Measurements from ENCODE around the gene CAPN5.
A peak's percentile ranks its signal among the peaks of the same experiment; 100 is the strongest.

The CAPN5 gene

DNA sequence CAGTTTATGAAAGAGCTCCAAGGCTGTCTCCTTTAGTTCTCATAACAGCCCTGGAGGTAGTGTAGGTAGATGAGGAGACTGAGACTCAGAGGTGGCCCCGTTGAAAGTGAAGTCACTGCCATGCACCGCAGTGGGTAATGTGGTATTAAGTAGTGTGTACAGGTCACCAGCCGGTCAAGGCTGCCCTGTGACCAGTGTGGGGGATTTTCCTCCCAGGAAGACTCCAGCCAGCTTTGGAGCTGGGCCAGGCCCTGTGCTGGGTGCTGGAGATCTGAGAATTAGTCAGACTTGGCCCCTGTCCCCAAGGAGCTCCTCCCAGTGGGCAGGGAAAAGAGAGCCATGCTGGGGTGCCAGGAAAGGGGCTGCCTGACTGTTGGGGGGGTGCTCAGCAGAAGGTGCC, 41.2 kb downstream of the CAPN5 start:
- Histone ChIP-seq H2BK120ac (ENCODE audit: low read depth, low read length) (no peak overlapping the region), H3K4me1 (ENCODE audit: control insufficient read depth in 2 of 2, insufficient read depth in 1 of 2, low read depth in 1 of 2, low read length in 2 of 2) (peaks cover 0 to under 1% of the 10 kb centered on the region in 2 donors), H2BK15ac (ENCODE audit: low read length) (no peak overlapping the region), H4K91ac (ENCODE audit: low read depth, low read length, poor library complexity) (no peak overlapping the region), H2AK5ac (ENCODE audit: low read depth, low read length) (no peak overlapping the region), H3K14ac (ENCODE audit: low read length) (no peak overlapping the region), H3K9me3 (replicated peaks in 1 of 2; ENCODE audit: control insufficient read depth in 2 of 2, insufficient read depth in 1 of 2, low read depth in 1 of 2, low read length in 2 of 2) (no peaks in the 10 kb centered on the region), H3K4me3 (ENCODE audit: low read length in 2 of 2) (no peak overlapping the region), H2BK5ac (ENCODE audit: low read length) (peak overlapping the region; percentile 73), H3K18ac (ENCODE audit: low read length) (peak overlapping the region; percentile 57), H3K27ac (replicated peaks; ENCODE audit: low read length) (no peak overlapping the region), H3K36me3 (replicated peaks in 1 of 2; ENCODE audit: control insufficient read depth in 2 of 2, insufficient read depth in 2 of 2, low read length in 2 of 2) (peaks cover 2 to 36% of the 10 kb centered on the region in 2 donors), H3K9ac (ENCODE audit: low read depth, low read length, poor library complexity) (no peak overlapping the region), H3K79me1 (ENCODE audit: low read depth, low read length) (no peaks in the 10 kb centered on the region), H3K27me3 (ENCODE audit: control insufficient read depth in 3 of 3, insufficient read depth in 3 of 3, low read depth in 1 of 3, low read length in 3 of 3) (no peaks in the 10 kb centered on the region), H3K4me2 (ENCODE audit: insufficient read depth, low read length, poor library complexity, severe bottlenecking) (no peak overlapping the region), H2AFZ (ENCODE audit: low read length) (no peak overlapping the region), H3K23ac (ENCODE audit: low read depth, low read length, poor library complexity) (peak overlapping the region; percentile 29), H2BK12ac (ENCODE audit: low read length) (no peak overlapping the region), H4K8ac (ENCODE audit: low read depth, low read length) (no peak overlapping the region), H3K4ac (ENCODE audit: low read length) (no peak overlapping the region)
- WGBS, 2 donors (ENCODE audit: extremely low coverage in 2 of 2, insufficient read length in 2 of 2, insufficient replicate concordance in 1 of 2) = no CpG with 5 or more reads among the region's 3 CpGs
- DNase-seq (ENCODE audit: low spot score) = no peak

- Histone ChIP-seq H2BK12ac (ENCODE audit: low read length) (no peak overlapping the region), H2BK15ac (ENCODE audit: low read length) (no peak overlapping the region), H3K18ac (ENCODE audit: low read length) (no peak overlapping the region), H3K27ac (replicated peaks; ENCODE audit: low read length) (no peak overlapping the region), H3K79me1 (ENCODE audit: low read depth, low read length) (no peaks in the 10 kb centered on the region), H4K91ac (ENCODE audit: low read depth, low read length, poor library complexity) (no peak overlapping the region), H3K4me2 (ENCODE audit: insufficient read depth, low read length, poor library complexity, severe bottlenecking) (no peak overlapping the region), H3K23ac (ENCODE audit: low read depth, low read length, poor library complexity) (peak overlapping the region; percentile 29), H2BK120ac (ENCODE audit: low read depth, low read length) (no peak overlapping the region), H3K36me3 (replicated peaks in 1 of 2; ENCODE audit: control insufficient read depth in 2 of 2, insufficient read depth in 2 of 2, low read length in 2 of 2) (peaks cover 2 to 36% of the 10 kb centered on the region in 2 donors), H2AK5ac (ENCODE audit: low read depth, low read length) (peak overlapping the region; percentile 59), H3K27me3 (ENCODE audit: control insufficient read depth in 3 of 3, insufficient read depth in 3 of 3, low read depth in 1 of 3, low read length in 3 of 3) (no peaks in the 10 kb centered on the region), H3K9me3 (replicated peaks in 1 of 2; ENCODE audit: control insufficient read depth in 2 of 2, insufficient read depth in 1 of 2, low read depth in 1 of 2, low read length in 2 of 2) (no peaks in the 10 kb centered on the region), H3K4ac (ENCODE audit: low read length) (no peak overlapping the region), H3K4me1 (ENCODE audit: control insufficient read depth in 2 of 2, insufficient read depth in 1 of 2, low read depth in 1 of 2, low read length in 2 of 2) (peaks cover 0 to 5% of the 10 kb centered on the region in 2 donors), H4K8ac (ENCODE audit: low read depth, low read length) (no peak overlapping the region), H2BK5ac (ENCODE audit: low read length) (no peak overlapping the region), H3K9ac (ENCODE audit: low read depth, low read length, poor library complexity) (no peak overlapping the region), H2AFZ (ENCODE audit: low read length) (no peak overlapping the region), H3K14ac (ENCODE audit: low read length) (no peak overlapping the region), H3K4me3 (ENCODE audit: low read length in 2 of 2) (no peak overlapping the region)
- whole genome bisulfite sequencing, 2 donors (ENCODE audit: extremely low coverage in 2 of 2, insufficient read length in 2 of 2, insufficient replicate concordance in 1 of 2) = no CpG with 5 or more reads among the region's 9 CpGs
- no peak for DNase-seq (ENCODE audit: low spot score)
These were observed 41.7 kb downstream of the CAPN5 start for GRCh38 chr11:77108436-77108835.

DNA sequence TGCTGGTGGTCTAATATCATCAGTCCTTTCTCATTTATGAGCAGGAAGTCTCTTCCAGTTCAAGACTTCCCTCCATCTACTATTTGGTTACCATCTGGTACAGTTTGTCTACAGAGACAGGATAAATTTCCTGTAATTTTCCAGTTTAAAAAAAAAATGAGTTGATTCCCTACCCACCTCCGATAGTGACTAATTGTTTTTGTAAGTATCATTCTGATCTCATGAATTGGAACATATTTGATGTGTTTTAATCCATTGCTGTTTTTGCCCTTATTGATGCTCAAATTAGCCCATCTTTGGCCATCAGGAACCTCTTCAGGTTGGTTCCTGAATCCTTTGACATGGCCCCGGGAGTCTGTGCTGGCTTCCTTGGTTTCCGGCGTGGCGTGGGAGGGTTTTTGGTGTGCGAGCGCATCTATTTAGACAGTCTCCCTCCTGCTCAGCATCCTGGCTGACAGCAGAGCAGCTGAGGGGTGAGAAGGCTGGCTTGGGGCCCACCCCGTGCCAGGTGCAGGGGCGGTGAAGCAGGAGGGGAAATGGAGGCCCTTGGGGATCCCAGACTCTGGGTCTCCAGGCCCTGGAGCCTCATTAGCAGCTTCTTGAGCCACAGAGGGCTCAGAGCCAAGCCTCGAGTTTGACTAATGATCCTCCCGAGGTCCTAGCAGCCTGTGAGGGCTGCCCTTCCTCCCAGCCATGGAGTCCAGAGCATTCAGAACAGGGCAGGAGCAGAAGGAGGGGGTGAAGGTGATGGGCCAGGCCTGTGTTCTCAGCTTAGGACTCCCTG, 42.7 kb downstream of the CAPN5 start:
- Histone ChIP-seq H4K91ac (ENCODE audit: low read depth, low read length, poor library complexity) (no peak overlapping the region), H2BK15ac (ENCODE audit: low read length) (no peak overlapping the region), H3K79me1 (ENCODE audit: low read depth, low read length) (no peaks in the 10 kb centered on the region), H3K23ac (ENCODE audit: low read depth, low read length, poor library complexity) (no peak overlapping the region), H3K36me3 (replicated peaks in 1 of 2; ENCODE audit: control insufficient read depth in 2 of 2, insufficient read depth in 2 of 2, low read length in 2 of 2) (peaks cover 2 to 36% of the 10 kb centered on the region in 2 donors), H3K9ac (ENCODE audit: low read depth, low read length, poor library complexity) (peak overlapping the region; percentile 9), H3K4ac (ENCODE audit: low read length) (no peak overlapping the region), H3K4me2 (ENCODE audit: insufficient read depth, low read length, poor library complexity, severe bottlenecking) (no peak overlapping the region), H3K9me3 (replicated peaks in 1 of 2; ENCODE audit: control insufficient read depth in 2 of 2, insufficient read depth in 1 of 2, low read depth in 1 of 2, low read length in 2 of 2) (no peaks in the 10 kb centered on the region), H2BK12ac (ENCODE audit: low read length) (no peak overlapping the region), H2AFZ (ENCODE audit: low read length) (no peak overlapping the region), H2AK5ac (ENCODE audit: low read depth, low read length) (no peak overlapping the region), H3K27ac (replicated peaks; ENCODE audit: low read length) (no peak overlapping the region), H3K14ac (ENCODE audit: low read length) (no peak overlapping the region), H3K18ac (ENCODE audit: low read length) (peak overlapping the region; percentile 70), H2BK120ac (ENCODE audit: low read depth, low read length) (no peak overlapping the region), H4K8ac (ENCODE audit: low read depth, low read length) (no peak overlapping the region), H3K27me3 (ENCODE audit: control insufficient read depth in 3 of 3, insufficient read depth in 3 of 3, low read depth in 1 of 3, low read length in 3 of 3) (no peaks in the 10 kb centered on the region), H3K4me1 (ENCODE audit: control insufficient read depth in 2 of 2, insufficient read depth in 1 of 2, low read depth in 1 of 2, low read length in 2 of 2) (peaks cover 0 to 5% of the 10 kb centered on the region in 2 donors), H3K4me3 (ENCODE audit: low read length in 2 of 2) (no peak overlapping the region), H2BK5ac (ENCODE audit: low read length) (no peak overlapping the region)
- no CpG with 5 or more reads among the region's 11 CpGs for WGBS, 2 donors (ENCODE audit: extremely low coverage in 2 of 2, insufficient read length in 2 of 2, insufficient replicate concordance in 1 of 2)
- DNase-seq (ENCODE audit: low spot score) = no peak

DNA sequence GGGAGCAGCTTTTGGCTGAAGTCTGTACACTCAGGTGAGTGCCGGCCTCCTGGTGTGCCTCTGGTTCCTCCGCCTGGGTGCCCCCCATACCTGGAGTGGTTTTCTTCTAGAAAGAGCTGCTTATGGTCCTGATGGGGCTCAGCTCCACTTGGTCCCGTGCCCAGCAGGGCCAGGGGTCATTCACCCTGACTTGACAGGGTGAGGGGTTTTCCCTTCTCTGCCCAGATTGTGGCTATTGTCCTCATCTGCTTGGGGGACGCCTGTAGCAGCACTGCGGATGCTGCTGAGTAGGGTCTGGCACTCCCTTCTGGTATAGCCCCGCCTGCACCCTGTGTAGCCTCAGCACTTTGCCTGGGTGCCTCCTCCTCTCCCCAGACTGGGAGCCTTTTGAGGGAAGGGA, 44.1 kb downstream of the CAPN5 start:
- H2BK15ac ChIP-seq (ENCODE audit: low read length) = no peak overlapping the region
- H3K4ac ChIP-seq (ENCODE audit: low read length) = no peak overlapping the region
- WGBS, 2 donors (ENCODE audit: extremely low coverage in 2 of 2, insufficient read length in 2 of 2, insufficient replicate concordance in 1 of 2) = no CpG with 5 or more reads among the region's 6 CpGs
- no peak overlapping the region for H2AK5ac ChIP-seq (ENCODE audit: low read depth, low read length)
- no peak overlapping the region for H2AFZ ChIP-seq (ENCODE audit: low read length)
- no peak overlapping the region for H3K14ac ChIP-seq (ENCODE audit: low read length)
- no peak for DNase-seq (ENCODE audit: low spot score)
- H3K18ac ChIP-seq (ENCODE audit: low read length) = peak overlapping the region; percentile 13
- peaks cover 0 to 5% of the 10 kb centered on the region in 2 donors for H3K4me1 ChIP-seq (ENCODE audit: control insufficient read depth in 2 of 2, insufficient read depth in 1 of 2, low read depth in 1 of 2, low read length in 2 of 2)
- H3K9ac ChIP-seq (ENCODE audit: low read depth, low read length, poor library complexity) = no peak overlapping the region
- no peak overlapping the region for H3K27ac ChIP-seq (replicated peaks; ENCODE audit: low read length)
- no peak overlapping the region for H2BK120ac ChIP-seq (ENCODE audit: low read depth, low read length)
- H3K23ac ChIP-seq (ENCODE audit: low read depth, low read length, poor library complexity) = no peak overlapping the region
- no peak overlapping the region for H4K91ac ChIP-seq (ENCODE audit: low read depth, low read length, poor library complexity)
- no peak overlapping the region for H3K4me2 ChIP-seq (ENCODE audit: insufficient read depth, low read length, poor library complexity, severe bottlenecking)
- peaks cover 2 to 34% of the 10 kb centered on the region in 2 donors for H3K36me3 ChIP-seq (replicated peaks in 1 of 2; ENCODE audit: control insufficient read depth in 2 of 2, insufficient read depth in 2 of 2, low read length in 2 of 2)
- no peaks in the 10 kb centered on the region for H3K9me3 ChIP-seq (replicated peaks in 1 of 2; ENCODE audit: control insufficient read depth in 2 of 2, insufficient read depth in 1 of 2, low read depth in 1 of 2, low read length in 2 of 2)
- no peak overlapping the region for H3K4me3 ChIP-seq (ENCODE audit: low read length in 2 of 2)
- no peak overlapping the region for H4K8ac ChIP-seq (ENCODE audit: low read depth, low read length)
- no peaks in the 10 kb centered on the region for H3K27me3 ChIP-seq (ENCODE audit: control insufficient read depth in 3 of 3, insufficient read depth in 3 of 3, low read depth in 1 of 3, low read length in 3 of 3)
- no peaks in the 10 kb centered on the region for H3K79me1 ChIP-seq (ENCODE audit: low read depth, low read length)
- H2BK5ac ChIP-seq (ENCODE audit: low read length) = no peak overlapping the region
- H2BK12ac ChIP-seq (ENCODE audit: low read length) = no peak overlapping the region

Measured in neuronal stem cell (in vitro differentiated cells).